Hematopoietic multipotent progenitor cell treated with erythropoietin and hydrocortisone succinate and interleukin-3 and kit ligand, for 6 days (in vitro differentiated cells): ENCODE measurements around the gene LDLRAD1.
"Not testable (repeated sequence)": the region's sequence is repeated elsewhere in the genome, so short reads cannot be mapped to it uniquely, and the experiment has no call there.

Experiments used
- DNase-seq: peaks from one replicate; pipeline ENCODE4 v3.0.0-alpha.2; 2015

Gene LDLRAD1

GRCh38 chr1:53992085-53992874, 25.7 kb downstream of the LDLRAD1 start:
- DNase-seq = peak; percentile 21

GRCh38 chr1:53987880-53988279, 30.1 kb downstream of the LDLRAD1 start:
- DNase-seq = no peak

- no peak for DNase-seq
Observed at GRCh38 chr1:53986458-53986857, 31.5 kb downstream of the LDLRAD1 start.

GRCh38 chr1:53984726-53985125, 33.3 kb downstream of the LDLRAD1 start:
- DNase-seq = no peak

GRCh38 chr1:53982763-53983104, 35.3 kb downstream of the LDLRAD1 start:
- no peak for DNase-seq

GRCh38 chr1:53982034-53982762, 35.8 kb downstream of the LDLRAD1 start:
- peak; percentile 14 for DNase-seq

- DNase-seq = no peak
Observed at GRCh38 chr1:53981220-53981619, 36.8 kb downstream of the LDLRAD1 start.

GRCh38 chr1:53979712-53980450, 38.1 kb downstream of the LDLRAD1 start:
- no peak for DNase-seq

GRCh38 chr1:53975861-53976260, 42.1 kb downstream of the LDLRAD1 start:
- DNase-seq = no peak

- no peak for DNase-seq
Observed at GRCh38 chr1:53971718-53972117, 46.3 kb downstream of the LDLRAD1 start.

GRCh38 chr1:53969323-53969722, 48.7 kb downstream of the LDLRAD1 start:
- not testable (repeated sequence) for DNase-seq

- DNase-seq = no peak
Observed at GRCh38 chr1:53968125-53968513, 49.9 kb downstream of the LDLRAD1 start.

- no peak for DNase-seq
Observed at GRCh38 chr1:53967409-53968124, 50.4 kb downstream of the LDLRAD1 start.

GRCh38 chr1:53966794-53967193, 51.2 kb downstream of the LDLRAD1 start:
- DNase-seq = no peak

- no peak for DNase-seq
Observed at GRCh38 chr1:53964109-53964508, 53.9 kb downstream of the LDLRAD1 start.

GRCh38 chr1:53963460-53963859, 54.5 kb downstream of the LDLRAD1 start:
- DNase-seq = no peak

GRCh38 chr1:53962395-53962794, 55.6 kb downstream of the LDLRAD1 start:
- no peak for DNase-seq

GRCh38 chr1:53959664-53960250, 58.2 kb downstream of the LDLRAD1 start:
- DNase-seq = peak; percentile 75
